GM18520 (cell line): ENCODE measurements around the gene TRAFD1.
"Not testable (repeated sequence)": the region's sequence is repeated elsewhere in the genome, so short reads cannot be mapped to it uniquely, and the experiment has no call there.

ENCODE experiments used
- ATAC-seq: cut with Tn5 transposase; IDR thresholded peaks from one replicate; pipeline ENCODE4 v1.9.1; 2021; ENCODE audit not compliant: unreplicated experiment

Gene TRAFD1

DNA sequence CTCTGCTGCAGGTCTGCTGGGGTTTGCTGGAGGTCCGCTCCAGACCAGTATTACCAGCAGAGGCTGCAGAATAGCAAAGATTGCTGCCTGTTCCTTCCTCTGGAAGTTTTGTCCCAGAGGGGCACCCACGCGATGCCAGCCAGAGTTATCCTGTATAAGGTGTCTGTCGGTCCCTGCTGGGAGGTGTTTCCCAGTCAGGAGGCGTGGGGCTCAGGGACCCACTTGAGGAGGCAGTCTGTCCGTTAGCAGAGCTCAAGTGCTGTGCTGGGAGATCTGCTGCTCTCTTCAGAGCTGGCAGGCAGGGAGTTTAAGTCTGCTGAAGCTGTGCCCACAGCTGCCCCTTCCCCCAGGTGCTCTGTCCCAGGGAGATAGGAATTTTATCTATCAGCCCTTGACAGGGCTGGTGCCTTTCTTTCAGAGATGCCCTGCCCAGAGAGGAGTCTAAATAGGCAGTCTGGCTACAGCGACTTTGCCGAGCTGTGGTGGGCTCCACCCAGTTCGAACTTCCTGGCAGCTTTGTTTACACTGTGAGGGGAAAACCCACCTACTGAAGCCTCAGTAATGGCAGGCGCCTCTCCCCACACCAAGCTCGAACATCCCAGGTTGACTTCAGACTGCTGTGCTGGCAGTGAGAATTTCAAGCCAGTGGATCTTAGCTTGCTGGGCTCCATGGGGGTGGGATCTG, 33.2 kb downstream of the TRAFD1 start:
- not testable (repeated sequence) for ATAC-seq

DNA sequence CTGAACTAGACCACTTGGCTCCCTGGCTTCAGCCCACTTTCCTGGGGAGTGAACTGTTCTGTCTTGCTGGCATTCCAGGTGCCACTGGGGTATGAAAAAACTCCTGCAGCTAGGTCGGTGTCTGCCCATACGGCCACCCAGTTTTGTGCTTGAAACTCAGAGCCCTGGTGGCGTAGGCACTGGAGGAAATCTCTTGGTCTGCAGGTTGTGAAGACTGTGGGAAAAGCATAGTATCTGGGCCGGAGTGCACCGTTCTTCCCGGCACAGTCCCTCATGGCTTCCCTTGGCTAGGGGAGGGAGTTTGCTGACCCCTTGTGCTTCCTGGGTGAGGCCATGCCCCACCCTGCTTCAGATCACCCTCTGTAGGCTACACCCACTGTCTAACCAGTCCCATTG, 33.8 kb downstream of the TRAFD1 start:
- ATAC-seq, result no peak

DNA sequence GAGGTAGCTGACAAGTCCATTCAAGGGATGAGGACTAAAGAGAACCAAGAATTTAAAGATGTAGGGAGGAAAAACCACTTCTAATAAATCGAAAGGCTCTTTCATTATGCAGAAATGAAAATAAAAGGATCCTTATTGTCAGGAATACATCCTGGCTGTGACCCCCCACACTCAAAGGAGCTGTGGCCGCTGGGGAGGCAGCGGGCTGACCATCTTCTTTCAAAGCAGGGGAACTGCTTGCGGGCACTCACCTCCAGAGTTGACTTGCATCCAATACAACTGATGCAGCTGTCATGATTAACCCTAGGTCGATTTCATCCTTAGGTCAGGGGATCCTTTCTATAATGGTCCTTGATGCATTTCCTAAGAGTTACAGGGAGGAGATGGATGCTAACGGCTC, 35.3 kb downstream of the TRAFD1 start:
- ATAC-seq, result no peak

DNA sequence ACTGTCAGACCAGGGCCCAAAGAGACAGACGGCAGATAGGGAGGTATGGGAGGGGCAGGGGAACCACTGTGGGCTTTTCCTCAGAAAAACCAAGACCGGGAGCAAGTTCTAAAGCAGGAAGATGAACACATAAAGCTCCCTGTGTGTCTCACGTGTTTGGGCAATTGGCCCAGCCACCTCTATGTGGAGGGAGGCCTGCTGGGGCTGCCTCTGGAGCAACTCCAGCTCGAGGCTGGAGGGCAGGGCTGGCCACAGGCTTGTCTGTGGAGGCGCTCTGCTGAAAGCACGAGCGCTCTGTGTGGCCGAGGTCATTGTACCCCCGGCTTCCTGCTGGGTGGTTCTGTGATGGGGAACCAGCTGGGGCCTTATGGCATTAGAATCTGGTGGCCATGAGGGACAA, 36.4 kb downstream of the TRAFD1 start:
- no peak for ATAC-seq

DNA sequence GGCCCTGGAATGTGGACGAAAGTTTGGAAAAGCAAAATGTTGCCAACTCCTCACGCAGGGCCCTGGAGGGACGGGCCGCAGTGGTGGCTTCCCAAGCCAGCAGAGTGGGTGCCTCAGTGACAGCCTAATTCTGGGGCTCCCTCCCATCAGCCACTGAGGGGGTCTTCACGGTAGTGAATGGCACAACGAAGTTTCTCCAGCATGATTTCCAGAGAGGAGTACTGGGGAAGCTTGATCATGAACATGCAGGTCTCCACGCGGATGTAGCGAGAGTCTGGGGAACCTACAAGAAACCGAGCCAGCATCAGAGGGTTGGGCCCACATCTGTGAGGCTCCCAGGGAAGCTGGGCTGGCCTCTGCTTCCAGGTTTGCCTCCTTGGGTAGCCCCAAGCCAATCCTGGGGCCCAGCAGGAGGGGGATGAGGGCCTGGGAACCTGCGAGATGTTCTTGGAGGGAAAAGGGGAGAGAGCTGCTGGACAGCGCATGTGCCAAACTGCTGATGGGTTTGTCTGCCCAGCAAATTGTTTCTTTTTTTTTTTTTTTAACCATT, 37.0 kb downstream of the TRAFD1 start:
- no peak for ATAC-seq

DNA sequence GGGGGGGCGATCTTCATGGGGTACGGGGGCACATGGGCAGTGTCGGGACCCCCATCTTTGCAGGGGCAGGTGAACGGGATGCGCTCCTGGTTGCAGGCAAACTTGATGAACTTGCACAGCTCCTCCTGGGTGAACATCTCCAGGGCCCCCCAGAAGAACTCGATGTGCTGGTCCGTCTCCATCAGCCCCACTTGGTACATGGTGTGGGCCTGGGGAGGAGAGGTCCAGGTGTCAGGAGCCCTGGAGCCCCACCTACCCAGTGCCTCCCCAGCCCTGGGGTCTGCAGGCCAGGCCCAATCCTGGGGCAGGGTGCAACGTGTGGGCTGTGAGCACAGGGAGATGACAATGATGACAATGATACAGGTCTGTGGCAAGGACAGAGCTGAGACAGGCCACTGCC, 37.7 kb downstream of the TRAFD1 start:
- no peak for ATAC-seq

DNA sequence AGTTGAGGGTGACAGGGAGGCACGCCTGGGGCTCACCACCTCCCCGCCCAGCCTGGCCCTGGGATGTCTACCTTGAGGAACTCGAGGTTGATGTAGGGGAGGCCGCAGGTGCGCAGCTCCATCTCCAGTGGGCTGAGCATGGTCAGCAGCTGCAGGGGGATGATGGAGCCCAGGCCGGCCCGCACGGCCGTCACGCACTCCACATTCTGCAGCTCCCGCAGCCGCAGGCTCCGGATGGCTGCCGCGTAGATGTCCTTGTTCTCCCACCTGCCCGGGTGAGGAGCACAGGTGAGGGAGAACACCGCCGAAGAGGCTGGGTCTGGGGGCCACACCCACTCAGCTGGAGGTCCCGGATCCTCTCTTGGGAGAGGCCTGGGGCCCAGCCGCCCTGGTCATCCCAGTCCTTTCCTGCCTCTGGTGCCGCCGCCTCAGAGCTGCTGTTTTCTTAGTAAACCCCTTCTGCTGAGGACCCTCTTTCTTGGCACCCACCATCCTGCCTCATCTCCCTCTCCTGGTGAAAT, 38.2 kb downstream of the TRAFD1 start:
- ATAC-seq, result no peak

DNA sequence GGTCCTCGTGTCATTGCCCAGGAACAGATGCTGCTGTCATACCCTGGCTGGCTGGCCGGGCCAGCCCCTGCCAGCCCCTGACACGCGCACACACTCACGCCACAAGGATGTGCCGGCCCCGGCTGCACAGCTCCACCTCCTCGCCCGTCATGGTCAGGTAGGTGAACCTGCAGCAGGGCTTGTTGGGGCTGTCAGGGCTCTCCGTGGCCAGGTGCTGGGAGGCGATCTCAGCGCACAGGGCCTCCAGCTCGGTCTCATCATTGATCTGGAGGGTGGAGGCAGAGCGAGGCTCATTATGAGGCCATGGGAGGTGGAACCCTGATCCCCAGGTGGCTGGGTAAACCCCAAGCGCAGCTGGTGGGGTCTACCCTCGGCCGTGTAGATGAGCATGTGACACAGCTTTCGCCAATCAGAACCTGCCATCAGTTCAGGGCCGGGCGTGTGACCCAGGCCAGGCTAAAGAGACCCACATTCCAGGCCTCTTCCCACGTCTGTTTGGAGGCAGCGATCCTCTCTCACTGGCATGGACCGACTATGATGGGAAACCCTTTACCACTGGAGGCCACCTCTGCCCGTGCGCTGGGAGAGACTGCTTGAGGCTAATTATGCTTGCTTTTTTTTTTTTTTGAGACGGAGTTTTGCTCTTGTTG, 38.8 kb downstream of the TRAFD1 start:
- no peak for ATAC-seq

DNA sequence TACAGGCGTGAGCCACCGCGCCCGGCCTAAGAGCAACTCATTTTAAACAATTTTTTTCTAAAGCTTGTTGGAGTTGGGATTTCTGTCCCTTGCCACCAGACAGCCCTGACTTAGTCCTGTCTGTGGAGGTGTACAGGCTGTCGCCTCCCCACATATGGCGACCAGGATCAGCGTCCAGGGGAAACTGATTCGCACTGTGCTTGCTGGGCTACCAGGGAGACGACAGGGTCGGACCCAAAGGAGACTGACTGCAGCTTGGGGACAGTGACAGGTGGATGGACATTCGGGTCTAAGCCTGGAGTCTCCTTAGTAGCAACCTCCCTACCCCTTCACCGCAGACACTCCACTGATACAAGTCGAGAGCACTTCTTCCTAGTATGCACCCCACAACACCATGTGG, 40.3 kb downstream of the TRAFD1 start:
- ATAC-seq, result no peak

DNA sequence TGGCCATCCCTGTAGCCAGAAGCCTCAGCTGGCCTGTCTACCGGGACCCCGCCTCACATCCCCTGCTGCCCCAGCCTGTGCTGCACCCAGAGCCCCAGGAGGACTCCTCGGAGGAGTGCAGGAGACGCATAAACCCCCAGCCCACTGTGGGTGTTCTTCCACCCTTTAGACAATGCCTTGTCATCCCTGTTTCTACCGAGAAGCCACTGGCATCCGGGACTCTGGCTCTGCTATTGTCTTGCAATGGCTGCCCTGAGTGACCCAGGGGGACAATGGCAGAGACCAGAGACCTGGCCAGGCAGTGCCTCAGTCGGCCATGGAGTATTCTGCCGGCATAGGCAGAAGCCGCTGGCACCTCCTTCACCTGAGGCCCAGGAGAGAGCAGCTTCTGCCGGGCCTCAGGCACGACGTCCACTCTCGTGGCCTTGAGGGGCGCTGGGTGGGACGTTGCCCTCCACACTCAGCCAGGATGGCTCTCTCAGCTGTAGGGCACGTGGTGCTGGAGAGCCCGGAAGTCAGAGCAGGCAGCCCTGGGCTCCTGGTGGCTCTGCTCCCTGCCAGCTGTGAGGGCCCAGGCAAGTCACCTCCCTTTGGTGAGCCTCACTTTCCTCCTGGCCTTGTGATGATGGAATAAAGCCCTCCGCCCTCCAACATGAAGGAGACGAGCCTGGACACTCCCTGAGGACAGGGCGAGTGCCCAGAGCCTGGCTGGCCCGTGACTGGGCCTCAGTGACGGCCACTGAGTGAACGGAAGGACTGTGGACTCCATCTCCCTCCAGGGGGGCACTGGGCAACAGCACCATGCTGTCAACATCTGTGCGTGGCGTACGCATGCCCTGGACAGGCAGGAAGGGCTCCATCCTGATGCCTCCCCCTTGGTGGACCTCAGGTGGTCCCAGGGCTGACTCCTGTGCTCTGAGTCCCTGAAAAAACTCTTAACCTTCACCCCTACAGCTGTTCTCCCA, 41.0 kb downstream of the TRAFD1 start:
- ATAC-seq, result no peak

DNA sequence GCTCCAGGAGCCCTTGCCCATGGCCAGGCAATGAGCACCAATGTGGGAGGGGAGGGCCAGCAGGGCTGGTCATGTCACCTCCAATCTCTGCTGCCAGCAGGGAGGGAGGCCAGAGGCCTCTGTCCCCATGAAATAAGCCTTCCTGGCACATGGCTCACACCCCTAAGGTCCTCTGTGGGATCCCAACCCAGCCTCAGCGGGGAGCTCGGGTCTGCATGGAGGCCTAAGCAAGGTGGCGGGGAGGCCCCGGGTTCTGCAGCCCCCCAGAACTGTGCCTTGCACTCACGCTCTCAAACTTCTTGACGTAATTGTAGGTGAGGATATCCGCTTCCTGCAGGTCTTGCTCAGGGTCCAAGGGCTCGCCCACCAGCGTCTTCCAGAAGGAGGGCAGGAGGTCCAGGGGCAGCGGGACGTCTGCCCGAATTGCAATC, 41.7 kb downstream of the TRAFD1 start:
- ATAC-seq, result no peak

DNA sequence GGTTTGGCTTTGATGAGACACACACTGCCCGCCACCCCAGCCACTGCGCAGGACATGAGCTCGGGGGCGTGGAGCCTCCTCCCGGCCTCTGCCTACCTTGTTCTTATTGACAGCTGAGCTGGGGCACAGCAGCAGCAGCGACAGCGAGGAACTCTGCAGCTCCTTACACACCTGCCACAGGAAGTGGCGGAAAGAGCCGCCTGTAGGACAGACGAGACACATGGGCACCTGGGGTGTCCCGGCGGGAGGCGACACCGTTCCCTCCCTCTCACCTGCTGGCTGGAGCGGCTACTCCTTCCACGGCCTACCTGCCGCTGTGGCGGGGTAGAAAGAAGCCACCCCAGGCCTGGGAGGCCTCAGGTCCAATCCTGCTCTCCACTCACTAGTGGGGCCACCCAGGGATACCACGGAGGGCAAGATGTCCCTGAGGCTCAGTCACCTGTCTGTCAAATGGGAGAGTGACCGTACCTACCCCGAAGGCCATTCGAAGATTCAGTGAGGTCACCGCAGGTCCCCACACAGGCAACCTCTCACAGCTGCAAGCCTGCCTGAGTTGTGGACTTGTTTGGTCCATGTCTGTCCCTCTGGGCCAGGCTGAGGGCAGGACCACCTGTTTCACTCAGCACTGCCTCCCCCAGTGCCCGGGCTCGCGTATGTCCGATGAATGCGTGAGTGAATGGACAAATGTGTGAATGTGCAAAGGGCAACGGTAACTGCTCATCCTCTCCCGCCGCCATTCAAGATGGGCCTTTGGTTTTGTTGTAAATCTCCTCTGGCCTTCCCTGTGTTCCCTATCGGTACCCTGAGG, 42.6 kb downstream of the TRAFD1 start:
- ATAC-seq, result no peak

DNA sequence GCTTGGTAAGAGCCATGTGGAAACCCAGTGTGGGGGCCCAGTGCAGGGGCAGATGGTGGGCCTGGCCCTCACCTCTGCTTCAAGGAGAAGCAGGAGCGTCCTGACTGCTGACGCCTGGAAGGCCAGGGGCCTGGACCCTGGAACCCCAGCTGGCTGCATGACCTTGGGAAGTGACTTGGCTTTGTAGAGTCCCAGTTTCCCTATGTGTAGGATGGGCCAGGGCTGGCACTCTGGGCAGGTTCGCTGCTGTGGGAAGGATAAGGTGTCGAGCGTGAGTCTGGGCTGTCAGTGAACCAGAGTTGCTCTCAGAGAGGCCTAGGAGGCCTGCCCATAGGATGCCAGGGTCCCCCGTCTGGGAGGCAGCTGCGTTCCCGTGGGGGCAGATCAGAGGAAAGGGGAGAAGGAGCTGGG, 43.2 kb downstream of the TRAFD1 start:
- ATAC-seq, result no peak

DNA sequence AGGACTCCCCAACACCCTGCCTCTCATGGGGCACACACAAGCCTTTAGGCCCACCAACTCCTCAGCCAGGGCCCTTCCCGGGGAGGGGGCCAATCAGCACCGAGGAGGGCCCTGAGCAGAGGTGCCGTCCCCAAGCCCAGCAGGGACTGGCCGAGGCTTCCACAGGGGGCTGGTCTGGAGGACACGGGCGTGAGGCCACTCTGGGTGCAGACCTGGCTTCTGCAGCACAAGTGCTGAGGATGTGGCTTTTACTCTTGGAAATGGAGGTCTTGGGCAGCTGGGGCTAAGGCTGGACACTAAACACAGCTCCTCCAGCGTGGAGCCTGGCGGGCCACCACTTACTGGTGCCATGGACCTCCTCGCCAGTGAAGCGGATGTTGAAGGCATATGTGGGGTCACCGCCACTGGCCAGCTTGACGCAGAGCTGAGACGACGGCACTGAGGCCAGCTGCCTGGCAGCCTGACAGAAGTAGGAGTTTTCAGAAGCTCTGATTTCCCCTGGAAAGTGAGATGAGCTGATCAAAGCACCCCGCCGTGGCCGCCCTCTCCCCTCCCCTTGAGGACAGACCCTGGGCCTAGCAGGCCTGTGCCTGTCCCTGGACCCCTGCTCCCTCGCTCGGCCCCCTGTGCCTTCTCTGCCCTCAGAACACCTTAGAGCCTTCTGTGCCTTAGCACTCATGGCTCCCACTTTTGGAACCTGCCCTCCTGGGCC, 44.0 kb downstream of the TRAFD1 start:
- ATAC-seq, result no peak

DNA sequence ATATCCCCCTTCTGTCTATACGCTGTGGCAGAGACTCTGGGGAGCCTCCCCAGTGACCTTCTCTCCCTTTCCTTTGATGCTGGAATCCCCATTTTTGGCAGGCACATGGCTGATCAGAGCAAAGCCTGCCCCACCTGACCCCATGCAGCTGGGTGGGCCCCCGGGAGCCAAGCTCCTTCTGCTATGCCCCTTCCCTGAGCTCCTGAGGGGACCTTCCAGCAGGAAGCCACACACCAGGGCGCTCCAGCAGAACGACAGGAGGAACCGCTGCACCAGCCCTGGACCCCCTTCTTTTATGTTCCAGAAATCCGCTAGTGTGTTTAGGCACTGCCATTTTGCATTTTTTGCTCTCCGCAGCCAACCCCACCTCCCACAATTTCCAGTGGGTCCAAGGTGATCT, 44.6 kb downstream of the TRAFD1 start:
- no peak for ATAC-seq

DNA sequence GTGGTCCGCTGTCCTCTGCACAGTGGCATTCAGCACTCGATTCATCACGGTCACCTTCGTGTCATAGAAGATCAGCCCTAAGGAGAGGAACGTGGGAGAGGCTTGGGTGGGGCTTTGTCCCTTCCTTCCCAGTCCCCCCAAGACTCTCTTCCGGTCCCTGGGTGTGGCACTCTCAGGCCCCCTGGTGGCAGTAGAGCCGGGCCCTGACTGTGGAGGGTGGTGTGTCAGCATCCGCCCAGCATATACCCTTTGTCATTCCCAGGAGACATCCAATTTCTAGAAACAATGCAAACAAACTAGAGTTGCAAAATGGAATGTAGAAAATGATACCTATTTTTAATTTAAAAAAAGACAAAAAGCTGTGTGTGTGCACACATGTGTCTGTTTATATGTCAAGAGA, 45.0 kb downstream of the TRAFD1 start:
- no peak for ATAC-seq

DNA sequence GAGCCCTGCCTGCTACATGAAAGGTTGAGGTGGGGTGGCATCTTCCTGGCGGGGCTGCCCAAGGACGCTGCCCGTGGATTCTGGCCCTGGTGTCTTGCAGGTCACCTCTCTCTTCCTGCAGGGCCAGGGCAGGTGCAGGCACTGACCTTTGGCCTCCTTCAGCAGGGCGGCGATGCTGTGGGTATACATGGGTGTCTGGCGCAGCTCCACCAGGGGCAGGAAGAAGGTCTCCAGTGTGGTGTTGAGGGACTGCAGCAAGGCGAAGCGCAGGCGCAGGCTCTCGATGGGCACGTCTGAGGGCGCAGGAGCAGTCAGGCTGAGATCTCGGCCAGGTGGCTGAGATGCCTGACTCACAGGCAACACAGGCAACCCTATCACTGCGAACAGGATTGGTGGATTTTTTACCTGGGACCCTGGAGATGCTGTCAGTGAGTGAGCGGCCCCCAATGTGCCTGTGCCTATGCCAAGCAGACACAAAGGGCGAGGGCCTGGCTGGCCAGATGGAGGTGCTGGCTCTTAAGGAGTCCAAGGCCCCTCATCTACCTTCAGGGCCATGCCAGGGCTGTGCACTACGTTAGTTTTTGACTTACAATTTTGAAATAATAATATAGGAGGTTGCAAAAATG, 45.7 kb downstream of the TRAFD1 start:
- no peak for ATAC-seq

DNA sequence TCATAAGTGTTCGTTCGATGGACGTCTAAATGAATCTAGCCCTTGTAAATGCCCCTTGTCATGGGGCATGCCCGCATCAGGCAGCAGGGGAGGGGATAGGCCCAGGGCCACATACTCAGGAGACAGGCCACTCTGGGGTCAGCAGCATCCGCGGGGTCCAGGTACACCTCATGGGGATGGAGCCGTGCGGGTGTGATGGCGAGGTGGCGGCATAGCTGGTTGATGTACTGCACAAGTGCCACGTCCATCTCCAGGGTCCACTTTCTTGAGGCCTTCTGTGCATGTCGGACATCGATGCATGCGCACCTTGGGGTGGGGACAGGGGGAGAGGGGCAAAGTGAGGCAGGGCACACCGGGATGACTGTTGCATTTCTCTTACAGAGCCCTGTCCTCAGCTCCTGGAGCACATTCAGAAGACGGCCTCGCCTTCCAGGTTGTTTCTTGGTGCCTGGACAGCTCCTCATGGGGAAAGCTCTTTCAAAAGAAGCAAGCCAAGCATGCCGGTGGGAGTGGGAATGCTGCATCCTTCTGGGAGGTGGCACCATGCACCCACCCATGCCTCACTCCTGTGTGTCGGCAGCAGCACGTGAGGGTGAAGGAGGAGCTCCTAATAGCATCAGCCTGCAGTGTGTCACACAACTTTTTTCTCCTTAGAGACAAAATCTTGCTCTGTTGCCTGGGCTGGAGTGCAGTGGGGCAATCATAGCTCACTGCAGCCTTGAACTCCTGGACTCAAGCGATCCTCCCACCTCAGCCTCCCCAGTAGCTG, 47.4 kb downstream of the TRAFD1 start:
- no peak for ATAC-seq
